WI38 (cell line): Measurements from ENCODE around the gene POU2AF3.

Experiments used
- H3K4me3 ChIP-seq: 2 replicates; pipeline ENCODE4 v1.5.1; 2011; ENCODE audit warnings: low read depth, mild to moderate bottlenecking, control low read depth, low read length
- CTCF ChIP-seq: IDR thresholded peaks from 2 replicates; pipeline ENCODE4 v1.5.1; 2012; ENCODE audit warnings: low read depth, mild to moderate bottlenecking, control low read depth, low read length

POU2AF3 gene

GRCh38 chr11:111320728-111321568 lies 22.6 kb downstream of the POU2AF3 start:
- TF ChIP-seq CTCF: no peak

GRCh38 chr11:111322534-111322933 lies 24.2 kb downstream of the POU2AF3 start:
- no peak overlapping the region for H3K4me3 ChIP-seq
- TF ChIP-seq CTCF: no peak

More at GRCh38 chr11:111320728-111321568, 22.6 kb downstream of the POU2AF3 start:
- no peak overlapping the region for H3K4me3 ChIP-seq

- no peak for TF ChIP-seq CTCF
- H3K4me3 ChIP-seq: no peak overlapping the region
These were observed 26.0 kb downstream of the POU2AF3 start for GRCh38 chr11:111324277-111324720.

GRCh38 chr11:111325259-111325658 lies 26.9 kb downstream of the POU2AF3 start:
- no peak overlapping the region for H3K4me3 ChIP-seq
- TF ChIP-seq CTCF: no peak

- no peak overlapping the region for H3K4me3 ChIP-seq
- TF ChIP-seq CTCF: no peak
These were observed 28.5 kb downstream of the POU2AF3 start for GRCh38 chr11:111326824-111327223.

GRCh38 chr11:111327908-111328624 lies 29.7 kb downstream of the POU2AF3 start:
- TF ChIP-seq CTCF: no peak
- no peak overlapping the region for H3K4me3 ChIP-seq
